ENCODE data around the gene TMEM232.

TMEM232 gene

GRCh38 chr5:110401881-110402280 lies 324.6 kb downstream of the TMEM232 start:
- no peak for DNase-seq (ENCODE audit: low read depth)

- no peak for DNase-seq (ENCODE audit: low read depth)
Observed at GRCh38 chr5:110398951-110399350, 327.5 kb downstream of the TMEM232 start.

GRCh38 chr5:110397281-110397680 lies 329.2 kb downstream of the TMEM232 start:
- DNase-seq (ENCODE audit: low read depth), result no peak

- DNase-seq (ENCODE audit: low read depth), result no peak
Observed at GRCh38 chr5:110386782-110387181, 339.7 kb downstream of the TMEM232 start.

GRCh38 chr5:110383231-110383630 lies 343.2 kb downstream of the TMEM232 start:
- no peak for DNase-seq (ENCODE audit: low read depth)

- no peak for DNase-seq (ENCODE audit: low read depth)
Observed at GRCh38 chr5:110377943-110378342, 348.5 kb downstream of the TMEM232 start.

- no peak for DNase-seq (ENCODE audit: low read depth)
Observed at GRCh38 chr5:110377361-110377760, 349.1 kb downstream of the TMEM232 start.

GRCh38 chr5:110376281-110376951 lies 350.1 kb downstream of the TMEM232 start:
- DNase-seq (ENCODE audit: low read depth), result no peak

GRCh38 chr5:110371725-110372041 lies 354.8 kb downstream of the TMEM232 start:
- no peak for DNase-seq (ENCODE audit: low read depth)

GRCh38 chr5:110371011-110371724 lies 355.3 kb downstream of the TMEM232 start:
- no peak for DNase-seq (ENCODE audit: low read depth)
